HepG2 (cell line): ENCODE results near the gene CTSA. TPM values are rescaled to one million over a fixed set of nuclear protein-coding genes. Genes with fewer than 3 reads are reported as not detected.

Experiments
- HDAC1 ChIP-seq: sonication (generic); formaldehyde crosslinking; IDR thresholded peaks from 2 replicates; pipeline ENCODE4 v1.5.1; 2020; ENCODE audit warnings: mild to moderate bottlenecking, missing genetic modification reagents
- JDP2 ChIP-seq: sonication (generic); formaldehyde crosslinking; IDR thresholded peaks from 2 replicates; pipeline ENCODE4 v1.8.1; 2022; ENCODE audit warnings: missing genetic modification reagents, borderline replicate concordance
- NRL ChIP-seq: sonication (generic); formaldehyde crosslinking; IDR thresholded peaks from 2 replicates; pipeline ENCODE4 v1.5.0; 2020; ENCODE audit warnings: missing genetic modification reagents, mild to moderate bottlenecking, moderate library complexity, borderline replicate concordance
- REXO4 ChIP-seq: sonication (generic); formaldehyde crosslinking; IDR thresholded peaks from 2 replicates; pipeline ENCODE4 v1.8.0; 2022; ENCODE audit warnings: missing genetic modification reagents, mild to moderate bottlenecking, borderline replicate concordance
- SOX6 ChIP-seq, 2 experiments: fragments of 450-650 bp in 1 of 2; sonication (generic) in 1 of 2; formaldehyde crosslinking in 1 of 2; IDR thresholded peaks; 2 replicates each; pipeline versions ENCODE4 v1.4.0 to v1.6.1; 2017 to 2020; ENCODE audit warnings: antibody characterized with exemption in 1 of 2, mild to moderate bottlenecking in 1 of 2, missing genetic modification reagents in 1 of 2
- SRSF4 ChIP-seq: fragments of 200-400 bp; formaldehyde crosslinking; IDR thresholded peaks from one replicate; pipeline ENCODE4 v1.6.1; 2018; ENCODE audit warnings: mild to moderate bottlenecking, low read depth, low read length, moderate library complexity; ENCODE audit not compliant: poor library complexity, severe bottlenecking
- TCF12 ChIP-seq, 2 experiments: fragments of 450-650 bp in 1 of 2; sonication (generic) in 1 of 2; formaldehyde crosslinking in 1 of 2; IDR thresholded peaks; 2 replicates each; pipeline versions ENCODE4 v1.6.1 to v1.8.0; 2017 to 2022; ENCODE audit warnings: antibody characterized with exemption in 1 of 2, mild to moderate bottlenecking in 1 of 2, missing genetic modification reagents in 1 of 2, moderate library complexity in 1 of 2
- TEAD3 ChIP-seq: optimal IDR thresholded peaks from 2 replicates; pipeline ENCODE3; 2016; ENCODE audit warnings: borderline replicate concordance
- ZBTB21 ChIP-seq: sonication (generic); formaldehyde crosslinking; IDR thresholded peaks from 2 replicates; pipeline ENCODE4 v1.4.0; 2020; ENCODE audit warnings: missing genetic modification reagents
- ZMYM3 ChIP-seq: sonication (generic); formaldehyde crosslinking; IDR thresholded peaks from 2 replicates; pipeline ENCODE4 v1.5.1; 2020; ENCODE audit warnings: mild to moderate bottlenecking, missing genetic modification reagents
- ZNF101 ChIP-seq: sonication (generic); formaldehyde crosslinking; IDR thresholded peaks from 2 replicates; pipeline ENCODE4 v1.4.0; 2020; ENCODE audit warnings: mild to moderate bottlenecking, low read depth, missing genetic modification reagents, borderline replicate concordance
- ZNF234 ChIP-seq: sonication (generic); formaldehyde crosslinking; conservative IDR thresholded peaks from 2 replicates; pipeline ENCODE4 v1.5.1; 2020; ENCODE audit warnings: mild to moderate bottlenecking, missing genetic modification reagents
- ZNF329 ChIP-seq: sonication (generic); formaldehyde crosslinking; IDR thresholded peaks from 2 replicates; pipeline ENCODE4 v1.9.0; 2021; ENCODE audit warnings: low read depth, mild to moderate bottlenecking, missing genetic modification reagents
- ZNF629 ChIP-seq: sonication (generic); formaldehyde crosslinking; conservative IDR thresholded peaks from 2 replicates; pipeline ENCODE4 v1.5.0; 2020; ENCODE audit warnings: missing genetic modification reagents
- ZNF749 ChIP-seq: sonication (generic); formaldehyde crosslinking; IDR thresholded peaks from 2 replicates; pipeline ENCODE4 v1.8.0; 2022; ENCODE audit warnings: mild to moderate bottlenecking, missing genetic modification reagents, moderate library complexity, borderline replicate concordance
- polyA plus RNA-seq, 8 experiments: library from polyadenylated mRNA; depleted of rRNA in 3 of 8; stranded (reverse) in 7 of 8; unstranded in 1 of 8; fragments of >200 nt; fragmentation: Illumina TruSeq in 4 of 8; extraction: Trizol in 4 of 8; gene quantifications; 2 replicates each; pipeline versions ENCODE4 v1.2.1 to v1.2.3, GENCODE V29; 2011 to 2016; ENCODE audit warnings: low read depth in 4 of 8, missing spikeins in 1 of 8, mixed read lengths in 1 of 8; ENCODE audit not compliant: insufficient read depth in 1 of 8
- total RNA-seq, 5 experiments: library from RNA; depleted of rRNA; stranded (reverse); fragments of >200 nt; fragmentation: Illumina TruSeq; extraction: Trizol; gene quantifications; 2 replicates each; pipeline ENCODE4 v1.2.3, GENCODE V29; 2016; ENCODE audit warnings: low read depth in 1 of 5
- TF ChIP-seq, protein P1 (sequence below): sonication (generic); formaldehyde crosslinking; IDR thresholded peaks from 2 replicates; pipeline ENCODE4 v1.5.0; 2020; ENCODE audit warnings: missing genetic modification reagents
- TF ChIP-seq, protein P2 (sequence below): sonication (generic); formaldehyde crosslinking; IDR thresholded peaks from 2 replicates; pipeline ENCODE4 v1.4.0; 2020; ENCODE audit warnings: mild to moderate bottlenecking, missing genetic modification reagents, borderline replicate concordance
- TF ChIP-seq, protein P3 (sequence below): sonication (generic); formaldehyde crosslinking; IDR thresholded peaks from 2 replicates; pipeline ENCODE4 v1.5.0; 2020; ENCODE audit warnings: missing genetic modification reagents
- TF ChIP-seq, protein P4 (sequence below): sonication (generic); formaldehyde crosslinking; IDR thresholded peaks from 2 replicates; pipeline ENCODE4 v1.8.0; 2022; ENCODE audit warnings: mild to moderate bottlenecking, missing genetic modification reagents, moderate library complexity
- TF ChIP-seq, protein P5 (sequence below): sonication (generic); formaldehyde crosslinking; IDR thresholded peaks from 2 replicates; pipeline ENCODE4 v1.4.0; 2020; ENCODE audit warnings: missing genetic modification reagents

Gene CTSA
- total and polyA plus RNA-seq, 2 of the 13 experiments (the other 11 are each of a cell fraction or from before 2014, with no cell fraction given): 202 to 231 TPM

DNA sequence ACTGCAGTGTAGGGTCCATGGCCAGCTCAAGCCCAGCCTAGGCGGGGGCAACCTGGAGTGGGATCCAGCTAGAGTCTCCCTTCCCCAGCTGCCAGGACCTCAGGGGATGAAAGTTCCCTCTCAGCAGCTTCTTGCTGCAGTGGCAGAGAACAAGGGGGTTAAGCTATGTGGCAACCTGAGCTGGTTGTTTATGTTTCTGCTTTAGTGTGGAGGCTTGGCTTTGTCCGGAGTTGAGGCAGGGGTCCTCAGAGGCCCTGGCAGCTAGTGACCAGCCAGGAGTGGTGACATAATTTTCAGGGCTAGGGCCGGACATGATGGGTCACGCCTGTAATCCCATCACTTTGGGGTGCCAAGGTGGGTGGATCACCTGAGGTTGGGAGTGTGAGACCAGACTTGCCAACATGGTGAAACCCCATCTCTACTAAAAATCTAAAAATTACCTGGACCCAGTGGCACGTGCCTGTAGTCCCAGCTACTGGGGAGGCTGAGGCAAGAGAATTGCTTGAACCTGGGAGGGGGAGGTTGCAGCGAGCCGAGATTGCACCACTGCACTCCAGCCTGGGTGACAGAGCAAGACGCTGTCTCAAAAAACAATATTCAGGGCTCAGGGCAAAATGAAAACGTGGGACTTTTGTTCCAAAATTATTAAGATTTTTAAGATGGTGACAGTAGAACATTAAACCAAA is 34.8 kb downstream of the CTSA start (continued):
- TF ChIP-seq ZNF329 (no peak), JDP2 (CRISPR knock-in tag) (no peak), HDAC1 (peak; percentile 61; the same call in 1 of the 2 replicates), ZNF749 (CRISPR knock-in tag) (no peak), ZNF101 (no peak), NRL (CRISPR knock-in tag) (0 out of 2 replicates have a peak, but pooled peaks have one; percentile 51), SOX6 (IDR thresholded peaks at IDR 0.05) (no peak), SOX6 (CRISPR knock-in tag; IDR thresholded peaks at IDR 0.05) (peak; percentile 46; the same call in 1 of the 2 replicates), ZBTB21 (no peak), ZNF234 (no peak), SRSF4 (no peak), TEAD3 (CRISPR knock-in tag) (peak; percentile 19), REXO4 (CRISPR knock-in tag) (no peak), TCF12 (IDR thresholded peaks at IDR 0.05) (no peak), TCF12 (CRISPR knock-in tag; IDR thresholded peaks at IDR 0.05) (no peak), ZMYM3 (CRISPR knock-in tag) (peak; percentile 86), ZNF629 (CRISPR knock-in tag) (0 out of 2 replicates have a peak, but pooled peaks have one; percentile 29)
- TF ChIP-seq, protein P1, sequence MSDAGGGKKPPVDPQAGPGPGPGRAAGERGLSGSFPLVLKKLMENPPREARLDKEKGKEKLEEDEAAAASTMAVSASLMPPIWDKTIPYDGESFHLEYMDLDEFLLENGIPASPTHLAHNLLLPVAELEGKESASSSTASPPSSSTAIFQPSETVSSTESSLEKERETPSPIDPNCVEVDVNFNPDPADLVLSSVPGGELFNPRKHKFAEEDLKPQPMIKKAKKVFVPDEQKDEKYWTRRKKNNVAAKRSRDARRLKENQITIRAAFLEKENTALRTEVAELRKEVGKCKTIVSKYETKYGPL: no peak
- TF ChIP-seq, protein P2, sequence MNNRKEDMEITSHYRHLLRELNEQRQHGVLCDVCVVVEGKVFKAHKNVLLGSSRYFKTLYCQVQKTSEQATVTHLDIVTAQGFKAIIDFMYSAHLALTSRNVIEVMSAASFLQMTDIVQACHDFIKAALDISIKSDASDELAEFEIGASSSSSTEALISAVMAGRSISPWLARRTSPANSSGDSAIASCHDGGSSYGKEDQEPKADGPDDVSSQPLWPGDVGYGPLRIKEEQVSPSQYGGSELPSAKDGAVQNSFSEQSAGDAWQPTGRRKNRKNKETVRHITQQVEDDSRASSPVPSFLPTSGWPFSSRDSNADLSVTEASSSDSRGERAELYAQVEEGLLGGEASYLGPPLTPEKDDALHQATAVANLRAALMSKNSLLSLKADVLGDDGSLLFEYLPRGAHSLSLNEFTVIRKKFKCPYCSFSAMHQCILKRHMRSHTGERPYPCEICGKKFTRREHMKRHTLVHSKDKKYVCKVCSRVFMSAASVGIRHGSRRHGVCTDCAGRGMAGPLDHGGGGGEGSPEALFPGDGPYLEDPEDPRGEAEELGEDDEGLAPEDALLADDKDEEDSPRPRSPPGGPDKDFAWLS: no peak
- TF ChIP-seq, protein P3, sequence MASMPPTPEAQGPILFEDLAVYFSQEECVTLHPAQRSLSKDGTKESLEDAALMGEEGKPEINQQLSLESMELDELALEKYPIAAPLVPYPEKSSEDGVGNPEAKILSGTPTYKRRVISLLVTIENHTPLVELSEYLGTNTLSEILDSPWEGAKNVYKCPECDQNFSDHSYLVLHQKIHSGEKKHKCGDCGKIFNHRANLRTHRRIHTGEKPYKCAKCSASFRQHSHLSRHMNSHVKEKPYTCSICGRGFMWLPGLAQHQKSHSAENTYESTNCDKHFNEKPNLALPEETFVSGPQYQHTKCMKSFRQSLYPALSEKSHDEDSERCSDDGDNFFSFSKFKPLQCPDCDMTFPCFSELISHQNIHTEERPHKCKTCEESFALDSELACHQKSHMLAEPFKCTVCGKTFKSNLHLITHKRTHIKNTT (CRISPR knock-in tag): no peak
- TF ChIP-seq, protein P4, sequence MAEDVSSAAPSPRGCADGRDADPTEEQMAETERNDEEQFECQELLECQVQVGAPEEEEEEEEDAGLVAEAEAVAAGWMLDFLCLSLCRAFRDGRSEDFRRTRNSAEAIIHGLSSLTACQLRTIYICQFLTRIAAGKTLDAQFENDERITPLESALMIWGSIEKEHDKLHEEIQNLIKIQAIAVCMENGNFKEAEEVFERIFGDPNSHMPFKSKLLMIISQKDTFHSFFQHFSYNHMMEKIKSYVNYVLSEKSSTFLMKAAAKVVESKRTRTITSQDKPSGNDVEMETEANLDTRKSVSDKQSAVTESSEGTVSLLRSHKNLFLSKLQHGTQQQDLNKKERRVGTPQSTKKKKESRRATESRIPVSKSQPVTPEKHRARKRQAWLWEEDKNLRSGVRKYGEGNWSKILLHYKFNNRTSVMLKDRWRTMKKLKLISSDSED (CRISPR knock-in tag): no peak
- TF ChIP-seq, protein P5, sequence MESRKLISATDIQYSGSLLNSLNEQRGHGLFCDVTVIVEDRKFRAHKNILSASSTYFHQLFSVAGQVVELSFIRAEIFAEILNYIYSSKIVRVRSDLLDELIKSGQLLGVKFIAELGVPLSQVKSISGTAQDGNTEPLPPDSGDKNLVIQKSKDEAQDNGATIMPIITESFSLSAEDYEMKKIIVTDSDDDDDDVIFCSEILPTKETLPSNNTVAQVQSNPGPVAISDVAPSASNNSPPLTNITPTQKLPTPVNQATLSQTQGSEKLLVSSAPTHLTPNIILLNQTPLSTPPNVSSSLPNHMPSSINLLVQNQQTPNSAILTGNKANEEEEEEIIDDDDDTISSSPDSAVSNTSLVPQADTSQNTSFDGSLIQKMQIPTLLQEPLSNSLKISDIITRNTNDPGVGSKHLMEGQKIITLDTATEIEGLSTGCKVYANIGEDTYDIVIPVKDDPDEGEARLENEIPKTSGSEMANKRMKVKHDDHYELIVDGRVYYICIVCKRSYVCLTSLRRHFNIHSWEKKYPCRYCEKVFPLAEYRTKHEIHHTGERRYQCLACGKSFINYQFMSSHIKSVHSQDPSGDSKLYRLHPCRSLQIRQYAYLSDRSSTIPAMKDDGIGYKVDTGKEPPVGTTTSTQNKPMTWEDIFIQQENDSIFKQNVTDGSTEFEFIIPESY (CRISPR knock-in tag): no peak
